Dendritic cell treated with granulocyte-macrophage colony-stimulating factor and Interleukin-4, amounts not matched to agents 40 ng/mL and 50 ng/mL, for 4 days (primary cell): ENCODE data around the gene RSPO3.

Experiments used
- H3K27ac Mint-ChIP-seq: one replicate; pipeline ENCODE4 v1.8.0; 2022; ENCODE audit warnings: mild to moderate bottlenecking, mixed read lengths
- H3K27me3 Mint-ChIP-seq: one replicate; pipeline ENCODE4 v1.8.0; 2022; ENCODE audit warnings: mild to moderate bottlenecking, mixed read lengths
- H3K36me3 Mint-ChIP-seq: one replicate; pipeline ENCODE4 v1.8.0; 2022; ENCODE audit warnings: low read depth, mixed read lengths
- H3K4me1 Mint-ChIP-seq: one replicate; pipeline ENCODE4 v1.8.0; 2022; ENCODE audit warnings: low read depth, mixed read lengths
- H3K4me3 Mint-ChIP-seq: one replicate; pipeline ENCODE4 v1.8.0; 2022; ENCODE audit warnings: mild to moderate bottlenecking, moderate library complexity, mixed read lengths
- H3K9me3 Mint-ChIP-seq: one replicate; pipeline ENCODE4 v1.8.0; 2022; ENCODE audit warnings: mixed read lengths
- intact Hi-C: fragments of 100-400 bp; cut with micrococcal nuclease; formaldehyde crosslinking; loops from one replicate; pipeline ENCODE4 v1.15.0; 2022

RSPO3 gene

DNA sequence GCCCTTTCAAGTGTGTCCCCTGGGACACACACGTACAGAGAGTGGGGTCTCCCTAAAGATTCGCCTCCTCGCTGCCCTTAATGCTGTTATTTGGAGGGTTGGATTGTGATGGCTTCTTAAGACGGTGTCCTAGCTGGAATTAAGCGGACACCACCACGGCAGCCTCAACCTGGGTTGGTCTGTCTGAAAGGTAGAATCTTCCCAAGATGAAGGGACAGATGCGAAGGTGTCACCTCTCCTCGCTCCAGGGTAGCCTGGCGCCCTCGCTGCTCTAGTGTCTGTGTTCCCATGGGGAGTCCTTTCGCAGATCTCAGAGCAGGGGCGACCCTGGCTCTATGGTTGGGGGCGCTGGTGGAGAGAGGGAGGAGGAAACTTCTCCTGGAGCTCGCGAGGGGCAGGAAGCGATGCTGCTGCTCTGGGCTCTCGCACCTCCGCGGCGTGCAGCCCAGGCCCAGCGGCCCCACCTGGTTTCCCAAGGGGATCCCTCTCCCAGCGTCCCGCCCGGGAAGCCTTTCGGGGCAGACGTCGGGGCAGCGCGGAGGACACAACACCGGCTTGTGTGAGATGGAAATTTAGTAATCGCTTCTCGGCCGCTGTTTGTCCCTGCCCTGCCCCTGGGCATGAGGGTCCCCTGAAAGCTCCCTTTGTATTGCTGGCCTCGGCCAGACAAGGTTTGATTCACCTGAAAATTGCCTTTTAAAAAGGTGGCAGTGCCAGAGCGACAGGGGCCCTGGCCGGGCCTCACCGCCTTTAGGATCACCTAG is 1.7 kb downstream of the RSPO3 start:
- Mint-ChIP-seq H3K27me3 (peaks cover 62% of the 10 kb centered on the region), H3K9me3 (no peaks in the 10 kb centered on the region), H3K4me3 (no peak overlapping the region), H3K4me1 (peaks cover 30% of the 10 kb centered on the region), H3K27ac (no peak overlapping the region), H3K36me3 (no peaks in the 10 kb centered on the region)
- intact Hi-C loops = no loop called here

DNA sequence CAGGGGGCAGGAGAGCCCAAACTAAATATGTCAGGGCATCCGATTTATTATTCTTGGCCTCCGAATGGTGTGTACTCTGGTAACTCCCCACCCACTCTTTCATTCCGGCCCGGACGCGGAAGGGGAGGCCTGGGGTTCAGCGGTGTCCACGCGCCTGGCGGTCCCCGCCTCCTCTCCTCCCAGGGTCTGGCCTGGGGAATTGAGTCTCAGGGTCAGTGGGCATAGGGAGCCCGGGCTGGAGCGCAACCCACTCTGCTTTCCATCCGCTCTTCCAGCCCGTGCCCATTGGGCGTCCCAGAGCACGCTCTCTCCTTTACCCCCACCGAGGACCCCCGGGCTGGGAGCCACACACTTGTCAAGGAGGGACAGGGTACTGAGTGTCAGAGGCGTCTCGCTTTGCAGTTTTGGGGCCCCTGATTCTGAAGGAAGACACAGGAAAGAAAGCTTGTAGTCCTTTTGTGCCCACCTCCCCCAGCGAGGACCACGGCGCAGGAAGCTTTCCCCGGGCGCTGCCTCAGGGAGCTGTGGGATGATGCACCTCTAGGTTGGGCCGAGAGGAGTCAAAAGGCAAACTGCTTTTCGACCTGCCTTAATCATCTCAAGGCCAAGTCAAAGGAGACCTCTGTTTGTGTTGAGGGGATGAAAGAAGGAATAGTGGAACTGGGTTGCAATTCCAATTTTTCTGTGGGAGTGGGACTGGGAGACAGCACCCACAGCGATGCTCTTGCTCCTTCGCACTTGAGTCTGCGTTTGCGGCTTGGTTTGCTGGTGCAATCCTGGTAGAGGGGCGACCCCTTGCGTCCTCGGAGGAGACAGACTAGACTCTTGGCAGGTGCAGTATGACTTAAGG is 2.5 kb downstream of the RSPO3 start:
- intact Hi-C loops = loop anchor here (1.0 kb wide), 3 partner anchors 317 to 1125 kb away; no protein-coding TSS in a partner anchor
- Mint-ChIP-seq H3K27me3 (peaks cover 61% of the 10 kb centered on the region), H3K36me3 (no peaks in the 10 kb centered on the region), H3K27ac (no peak overlapping the region), H3K4me3 (no peak overlapping the region), H3K4me1 (peaks cover 30% of the 10 kb centered on the region), H3K9me3 (no peaks in the 10 kb centered on the region)

DNA sequence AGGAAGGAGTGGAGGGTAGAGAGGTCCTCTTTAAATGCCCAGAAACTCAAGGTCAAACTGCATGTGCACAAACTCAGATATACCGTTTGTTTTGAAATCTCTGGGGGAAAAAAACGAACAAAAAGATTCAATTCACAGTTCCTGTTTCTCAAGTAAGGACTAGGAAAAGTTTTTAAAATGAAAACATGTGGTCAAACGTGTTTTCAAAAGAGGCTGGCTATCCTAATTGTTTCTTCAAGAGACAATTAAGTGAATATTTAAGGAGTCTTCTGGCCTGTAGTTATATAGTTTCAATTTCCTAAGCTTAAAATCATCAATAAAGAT is 3.1 kb downstream of the RSPO3 start:
- H3K27me3 Mint-ChIP-seq = peaks cover 58% of the 10 kb centered on the region
- peaks cover 30% of the 10 kb centered on the region for H3K4me1 Mint-ChIP-seq
- no peaks in the 10 kb centered on the region for H3K36me3 Mint-ChIP-seq
- no peak overlapping the region for H3K4me3 Mint-ChIP-seq
- no peak overlapping the region for H3K27ac Mint-ChIP-seq
- intact Hi-C loops = loop anchor here (1.0 kb wide), 3 partner anchors 317 to 1125 kb away; no protein-coding TSS in a partner anchor
- no peaks in the 10 kb centered on the region for H3K9me3 Mint-ChIP-seq

DNA sequence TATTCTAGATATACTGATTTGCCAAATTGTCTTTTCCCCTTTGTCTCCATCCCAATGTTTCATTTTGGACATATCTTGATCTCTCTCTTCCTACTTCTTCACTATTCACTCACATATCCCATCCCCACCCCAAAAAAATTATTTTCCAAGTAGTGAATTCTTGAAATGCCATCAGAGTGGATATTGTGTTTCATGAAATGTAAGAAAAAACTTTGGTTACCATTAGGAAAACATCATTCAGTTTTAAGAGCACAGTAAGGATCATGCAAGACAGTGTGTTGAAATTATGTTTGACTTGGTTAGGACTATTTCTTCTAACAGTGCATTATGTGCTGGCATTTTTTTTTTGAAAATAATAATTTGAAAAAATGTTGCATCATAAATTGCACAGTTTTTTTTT is 5.7 kb downstream of the RSPO3 start:
- Mint-ChIP-seq H3K9me3 (no peaks in the 10 kb centered on the region), H3K36me3 (no peaks in the 10 kb centered on the region), H3K27ac (no peak overlapping the region), H3K27me3 (peaks cover 48% of the 10 kb centered on the region), H3K4me1 (peaks cover 19% of the 10 kb centered on the region), H3K4me3 (no peak overlapping the region)
- intact Hi-C loops = no loop called here

DNA sequence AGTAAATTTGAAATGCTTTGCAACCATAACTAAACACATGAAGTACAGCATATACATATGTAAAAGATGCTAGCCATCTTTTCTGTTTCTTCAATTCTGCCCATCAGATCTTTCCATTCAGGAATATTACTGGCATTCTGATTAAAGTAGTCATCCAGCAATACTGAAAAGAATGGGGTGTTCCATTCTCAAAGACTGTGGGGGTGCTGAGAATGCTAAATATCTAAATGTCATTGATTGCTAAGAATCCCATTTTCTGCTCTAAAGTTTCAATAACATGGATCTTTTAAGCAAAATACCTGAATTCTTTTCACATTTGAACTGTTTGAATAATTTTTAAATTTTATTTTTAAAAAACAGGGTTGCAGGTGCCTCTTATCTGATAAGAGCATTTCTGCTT is 6.2 kb downstream of the RSPO3 start:
- intact Hi-C loops = no loop called here
- Mint-ChIP-seq H3K27me3 (peaks cover 46% of the 10 kb centered on the region), H3K4me1 (peaks cover 19% of the 10 kb centered on the region), H3K4me3 (no peak overlapping the region), H3K36me3 (no peaks in the 10 kb centered on the region), H3K9me3 (no peaks in the 10 kb centered on the region), H3K27ac (no peak overlapping the region)

DNA sequence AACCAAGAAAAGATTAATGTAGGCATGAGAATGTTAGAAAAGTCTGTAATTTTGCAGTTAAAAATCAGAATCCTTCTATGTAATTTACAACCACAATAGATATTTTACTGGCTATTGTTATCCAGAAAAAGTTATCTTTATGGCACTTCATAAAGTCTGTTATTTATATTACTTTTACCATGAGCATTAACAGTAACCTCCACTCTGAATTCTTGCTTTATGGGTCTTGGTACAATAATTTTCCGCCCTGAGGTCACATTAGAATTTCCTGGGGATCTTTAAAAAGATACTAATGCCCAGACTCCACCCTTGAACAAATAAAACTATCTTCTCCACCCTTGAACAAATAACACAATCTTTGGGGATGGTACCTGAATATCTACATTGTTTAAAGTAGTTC is 9.6 kb downstream of the RSPO3 start:
- Mint-ChIP-seq H3K36me3 (no peaks in the 10 kb centered on the region), H3K27me3 (peaks cover 30% of the 10 kb centered on the region), H3K4me1 (no peaks in the 10 kb centered on the region), H3K27ac (no peak overlapping the region), H3K9me3 (no peaks in the 10 kb centered on the region), H3K4me3 (no peak overlapping the region)
- intact Hi-C loops = no loop called here

DNA sequence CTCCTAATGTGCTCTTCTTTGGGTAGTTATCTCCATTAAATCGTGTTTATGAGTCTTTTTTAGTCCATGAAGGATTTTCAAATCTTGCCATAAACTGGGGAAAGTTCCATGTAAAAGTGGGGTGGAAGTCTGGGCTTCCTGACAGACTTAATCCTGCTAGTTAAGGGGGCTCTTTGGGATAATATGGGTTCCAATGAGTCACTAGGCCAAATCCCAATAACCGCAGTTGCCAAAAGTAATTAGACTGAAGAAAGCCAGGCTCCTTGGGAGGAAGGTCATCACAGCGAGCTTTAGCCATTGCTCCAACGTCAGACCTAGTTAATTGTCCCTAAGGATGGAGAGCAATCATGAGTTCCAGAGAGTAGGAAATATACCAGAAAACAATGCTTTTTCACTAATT is 10.8 kb downstream of the RSPO3 start:
- Mint-ChIP-seq H3K9me3 (no peaks in the 10 kb centered on the region), H3K36me3 (no peaks in the 10 kb centered on the region), H3K27me3 (peaks cover 26% of the 10 kb centered on the region), H3K27ac (no peak overlapping the region), H3K4me3 (no peak overlapping the region), H3K4me1 (no peaks in the 10 kb centered on the region)
- intact Hi-C loops = no loop called here

DNA sequence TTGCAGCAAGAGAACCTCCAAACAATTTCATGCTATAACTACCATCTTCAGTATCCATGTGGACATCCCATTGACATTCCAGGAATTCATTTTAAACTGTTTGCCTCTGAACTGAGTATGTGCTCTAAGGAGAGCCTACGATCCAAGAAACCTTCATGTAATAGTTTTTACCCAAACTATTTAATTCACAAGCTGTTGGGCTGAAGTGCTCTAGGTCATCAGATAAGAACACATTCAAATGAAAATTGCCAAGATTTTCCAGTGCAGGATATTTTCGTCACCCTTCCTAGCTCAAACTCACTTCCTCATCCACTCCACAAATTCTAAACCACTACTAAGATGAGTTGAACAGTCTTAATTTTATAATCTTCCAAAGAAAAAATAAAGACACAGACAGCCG is 12.8 kb downstream of the RSPO3 start:
- intact Hi-C loops = no loop called here
- Mint-ChIP-seq H3K9me3 (no peaks in the 10 kb centered on the region), H3K27me3 (peaks cover 20% of the 10 kb centered on the region), H3K4me1 (no peaks in the 10 kb centered on the region), H3K36me3 (no peaks in the 10 kb centered on the region), H3K4me3 (no peak overlapping the region), H3K27ac (no peak overlapping the region)

DNA sequence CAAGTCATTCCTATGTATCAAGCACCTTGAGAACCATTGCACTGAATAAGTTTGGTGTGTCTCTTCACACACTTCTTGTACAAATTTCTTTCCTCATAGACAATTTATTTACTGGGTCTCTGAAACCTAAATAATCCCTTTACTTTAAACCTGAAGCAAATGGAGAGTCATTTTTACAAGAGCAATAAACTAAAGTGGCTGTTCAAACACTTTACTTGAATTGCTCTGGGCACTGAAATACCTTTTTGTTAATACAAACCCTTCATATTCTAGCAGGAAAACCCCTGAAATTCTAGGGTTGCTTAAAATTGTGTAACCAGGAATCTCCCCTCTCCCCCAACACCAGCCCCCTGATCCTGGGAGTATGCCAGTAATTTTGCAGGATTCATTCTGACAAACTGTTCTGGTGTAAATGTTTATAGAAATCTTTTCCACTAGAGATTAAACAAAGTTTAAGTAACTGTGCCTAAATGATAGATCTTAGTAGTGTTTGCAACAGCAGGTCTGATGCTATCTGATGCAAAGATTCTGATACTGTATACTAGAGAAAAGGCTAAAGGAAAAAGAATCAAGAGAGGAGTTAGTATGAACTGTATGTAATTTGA is 13.4 kb downstream of the RSPO3 start:
- Mint-ChIP-seq H3K4me1 (no peaks in the 10 kb centered on the region), H3K4me3 (no peak overlapping the region), H3K36me3 (no peaks in the 10 kb centered on the region), H3K27me3 (peaks cover 18% of the 10 kb centered on the region), H3K27ac (no peak overlapping the region), H3K9me3 (no peaks in the 10 kb centered on the region)
- intact Hi-C loops = no loop called here

DNA sequence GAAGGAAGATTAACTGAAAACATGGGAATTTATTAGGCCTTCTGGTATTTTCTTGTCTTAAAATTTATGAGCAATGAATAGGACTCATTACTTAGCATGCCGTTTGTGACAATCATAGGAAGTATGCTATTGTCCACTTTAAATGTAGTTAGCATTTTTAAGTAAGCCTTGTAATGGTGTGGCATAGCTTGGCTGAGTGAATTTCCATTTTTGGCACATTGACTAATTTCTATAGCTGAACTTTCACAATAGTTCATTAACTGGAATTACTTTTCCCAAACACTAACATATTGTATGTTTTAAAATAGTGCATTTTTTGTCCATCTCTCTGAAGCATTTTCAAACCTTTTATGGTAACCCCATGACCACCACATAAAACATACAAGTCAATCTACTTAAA is 15.7 kb downstream of the RSPO3 start:
- Mint-ChIP-seq H3K4me3 (no peak overlapping the region), H3K4me1 (no peaks in the 10 kb centered on the region), H3K27ac (no peak overlapping the region), H3K36me3 (no peaks in the 10 kb centered on the region), H3K27me3 (peaks cover 11% of the 10 kb centered on the region), H3K9me3 (no peaks in the 10 kb centered on the region)
- intact Hi-C loops = no loop called here

DNA sequence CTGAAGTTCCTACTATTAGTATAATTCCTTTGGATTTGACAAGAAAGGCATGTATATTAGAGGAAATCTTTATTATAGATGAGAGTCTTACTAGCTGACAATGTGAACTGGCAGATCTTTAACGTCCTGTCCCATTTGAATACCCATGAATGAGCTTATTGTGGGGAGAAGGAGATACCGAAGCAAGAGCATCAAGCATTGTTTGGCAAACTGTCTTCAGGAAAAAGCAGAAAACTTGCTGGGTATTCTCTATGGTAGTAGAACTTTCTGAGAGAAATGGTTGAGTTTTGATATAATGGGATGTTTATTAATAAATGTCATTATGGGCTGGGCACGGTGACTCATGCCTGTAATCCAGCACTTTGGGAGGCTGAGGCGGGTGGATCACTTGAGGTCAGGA is 18.3 kb downstream of the RSPO3 start:
- peaks cover 2% of the 10 kb centered on the region for H3K27me3 Mint-ChIP-seq
- H3K36me3 Mint-ChIP-seq = no peaks in the 10 kb centered on the region
- no peak overlapping the region for H3K27ac Mint-ChIP-seq
- H3K4me1 Mint-ChIP-seq = no peaks in the 10 kb centered on the region
- H3K4me3 Mint-ChIP-seq = no peak overlapping the region
- H3K9me3 Mint-ChIP-seq = no peaks in the 10 kb centered on the region
- intact Hi-C loops = no loop called here

DNA sequence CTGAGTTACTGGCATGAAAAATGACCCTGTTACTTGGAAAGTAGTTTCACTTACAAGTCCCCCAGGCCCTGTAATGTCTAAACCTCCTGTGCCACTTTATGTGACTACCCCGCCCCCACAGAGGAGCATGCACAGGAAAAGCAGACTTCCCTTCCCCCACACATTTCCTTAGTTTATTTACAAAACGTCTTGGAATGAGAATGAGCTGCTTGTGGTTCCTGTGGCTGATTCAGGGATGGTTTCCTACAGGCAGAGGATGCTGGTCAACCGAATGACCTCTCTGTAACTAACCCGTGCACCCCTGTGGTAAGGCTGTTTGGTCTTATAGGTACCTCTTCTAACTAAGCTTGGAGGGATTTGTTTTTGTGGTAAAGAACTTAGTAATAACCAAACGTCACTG is 28.5 kb downstream of the RSPO3 start:
- Mint-ChIP-seq H3K4me3 (no peak overlapping the region), H3K4me1 (no peaks in the 10 kb centered on the region), H3K27me3 (peaks cover 6% of the 10 kb centered on the region), H3K9me3 (no peaks in the 10 kb centered on the region), H3K36me3 (no peaks in the 10 kb centered on the region), H3K27ac (no peak overlapping the region)
- intact Hi-C loops = no loop called here

DNA sequence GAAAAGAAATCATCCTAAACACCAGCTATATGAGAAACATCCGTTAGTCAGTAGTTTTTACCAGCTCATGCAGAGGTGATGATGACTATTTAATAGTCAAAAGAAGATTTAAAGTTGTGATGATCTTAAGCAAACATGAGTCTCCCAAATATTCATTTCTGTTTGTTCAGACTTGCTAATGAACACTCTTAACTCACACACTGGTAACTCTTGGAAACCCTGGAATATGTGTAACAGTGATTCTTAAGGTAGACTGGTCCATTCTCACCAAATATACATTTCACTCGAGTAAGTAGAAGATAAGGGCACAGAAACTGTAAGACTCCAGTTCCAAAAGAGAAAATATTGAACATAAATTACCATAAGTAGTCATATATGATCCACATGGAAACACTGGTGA is 29.1 kb downstream of the RSPO3 start:
- Mint-ChIP-seq H3K36me3 (no peaks in the 10 kb centered on the region), H3K4me3 (no peak overlapping the region), H3K27me3 (peaks cover 6% of the 10 kb centered on the region), H3K27ac (no peak overlapping the region), H3K9me3 (no peaks in the 10 kb centered on the region), H3K4me1 (no peaks in the 10 kb centered on the region)
- intact Hi-C loops = no loop called here

DNA sequence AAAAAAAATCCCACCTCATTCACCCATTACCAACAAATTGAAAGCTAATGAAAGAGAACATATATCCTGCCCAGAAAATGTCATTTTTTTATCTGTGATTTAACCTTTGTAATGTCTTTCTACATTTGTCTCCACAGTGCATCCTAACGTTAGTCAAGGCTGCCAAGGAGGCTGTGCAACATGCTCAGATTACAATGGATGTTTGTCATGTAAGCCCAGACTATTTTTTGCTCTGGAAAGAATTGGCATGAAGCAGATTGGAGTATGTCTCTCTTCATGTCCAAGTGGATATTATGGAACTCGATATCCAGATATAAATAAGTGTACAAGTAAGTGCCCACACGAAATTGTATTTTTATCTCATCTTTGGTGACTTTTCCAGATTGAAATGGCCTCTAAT is 30.0 kb downstream of the RSPO3 start:
- no peak overlapping the region for H3K4me3 Mint-ChIP-seq

More for the DNA sequence above, 30.0 kb downstream of the RSPO3 start:
- Mint-ChIP-seq H3K27me3 (peaks cover 3% of the 10 kb centered on the region), H3K36me3 (no peaks in the 10 kb centered on the region), H3K27ac (no peak overlapping the region), H3K4me1 (no peaks in the 10 kb centered on the region), H3K9me3 (no peaks in the 10 kb centered on the region)
- intact Hi-C loops = no loop called here
